ENCODE measurements around the gene PISD.

PISD gene

GRCh38 chr22:31628969-31629708, 32.9 kb downstream of the PISD start:
- H3K4me3 ChIP-seq (ENCODE audit: low read depth, low read length) = no peak overlapping the region; the same call in 1 of the 2 replicates
- peak; percentile 39 for TF ChIP-seq CTCF (IDR thresholded peaks at IDR 0.05; ENCODE audit: low read depth, low read length, missing control alignments)
- DNase-seq (ENCODE audit: low read depth) = no peak

GRCh38 chr22:31628362-31628761, 33.7 kb downstream of the PISD start:
- TF ChIP-seq CTCF (IDR thresholded peaks at IDR 0.05; ENCODE audit: low read depth, low read length, missing control alignments) = no peak
- no peak overlapping the region for H3K4me3 ChIP-seq (ENCODE audit: low read depth, low read length)
- DNase-seq (ENCODE audit: low read depth) = no peak

- H3K4me3 ChIP-seq (ENCODE audit: low read depth, low read length) = no peak overlapping the region
- no peak for TF ChIP-seq CTCF (IDR thresholded peaks at IDR 0.05; ENCODE audit: low read depth, low read length, missing control alignments)
- no peak for DNase-seq (ENCODE audit: low read depth)
Measured at GRCh38 chr22:31627223-31627731, 34.7 kb downstream of the PISD start.

GRCh38 chr22:31626427-31627150, 35.4 kb downstream of the PISD start:
- no peak overlapping the region for H3K4me3 ChIP-seq (ENCODE audit: low read depth, low read length)
- no peak for DNase-seq (ENCODE audit: low read depth)
- no peak for TF ChIP-seq CTCF (IDR thresholded peaks at IDR 0.05; ENCODE audit: low read depth, low read length, missing control alignments)

GRCh38 chr22:31625661-31626426, 36.2 kb downstream of the PISD start:
- no peak overlapping the region for H3K4me3 ChIP-seq (ENCODE audit: low read depth, low read length)
- TF ChIP-seq CTCF (IDR thresholded peaks at IDR 0.05; ENCODE audit: low read depth, low read length, missing control alignments) = no peak
- DNase-seq (ENCODE audit: low read depth) = no peak

GRCh38 chr22:31625257-31625640, 36.8 kb downstream of the PISD start:
- no peak for DNase-seq (ENCODE audit: low read depth)
- no peak for TF ChIP-seq CTCF (IDR thresholded peaks at IDR 0.05; ENCODE audit: low read depth, low read length, missing control alignments)
- H3K4me3 ChIP-seq (ENCODE audit: low read depth, low read length) = no peak overlapping the region
